GM21619 (cell line): ENCODE measurements around the gene CDH23.

Experiments
- ATAC-seq: cut with Tn5 transposase; IDR thresholded peaks from one replicate; pipeline ENCODE4 v1.9.1; 2021; ENCODE audit not compliant: unreplicated experiment

CDH23 gene

DNA sequence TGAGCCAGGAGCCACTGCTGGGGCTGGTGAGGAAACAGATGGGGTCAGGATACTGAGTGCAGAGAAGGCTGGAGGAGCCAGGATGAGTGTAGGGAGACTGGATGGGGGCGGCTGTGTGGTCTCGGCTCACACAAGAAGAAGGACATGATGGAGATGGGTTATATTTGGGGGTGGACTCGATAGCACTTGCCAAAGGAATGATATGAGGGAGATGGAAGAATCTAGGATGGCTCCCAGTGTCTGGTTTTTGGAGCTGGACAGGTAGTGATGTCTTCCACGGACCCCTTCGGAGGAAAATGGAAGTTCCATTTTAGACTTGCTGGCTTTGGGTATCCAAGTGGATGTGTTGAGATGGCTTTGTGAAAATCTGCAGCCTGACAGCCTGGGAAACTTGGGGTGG, 83.9 kb downstream of the CDH23 start:
- ATAC-seq: no peak

DNA sequence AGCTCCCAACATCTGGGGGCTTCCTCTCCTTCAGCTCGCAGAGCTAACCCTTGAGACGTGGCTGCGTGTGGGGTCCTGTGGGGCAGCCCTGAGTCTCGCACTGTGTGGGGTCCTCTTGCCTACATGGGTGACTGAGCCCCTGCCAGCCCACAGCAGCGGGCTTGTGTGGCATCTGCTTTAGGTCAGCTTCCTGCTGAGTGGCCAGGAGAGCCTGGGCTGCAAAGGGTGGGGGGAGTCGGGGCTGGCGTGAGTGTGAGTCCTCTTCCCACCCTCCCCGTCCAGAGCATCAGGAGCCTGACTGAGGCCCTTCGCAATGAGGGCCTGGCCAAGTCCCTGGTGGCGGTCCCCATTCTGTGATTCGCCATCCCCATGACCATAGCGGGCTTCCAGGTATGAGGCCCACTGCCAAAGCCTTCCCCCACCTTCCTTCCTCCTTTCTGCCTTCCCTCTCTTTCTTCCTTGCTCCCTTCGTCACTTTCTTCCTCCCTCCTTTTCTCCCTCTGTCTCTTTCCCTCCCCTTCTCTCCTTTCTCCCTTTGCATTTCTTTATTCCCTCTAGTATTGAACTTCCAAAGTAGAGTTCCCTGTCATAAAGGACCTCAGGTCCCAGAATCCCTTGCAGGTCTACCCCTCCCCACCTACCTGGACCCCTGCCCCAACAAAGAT, 85.2 kb downstream of the CDH23 start:
- no peak for ATAC-seq

DNA sequence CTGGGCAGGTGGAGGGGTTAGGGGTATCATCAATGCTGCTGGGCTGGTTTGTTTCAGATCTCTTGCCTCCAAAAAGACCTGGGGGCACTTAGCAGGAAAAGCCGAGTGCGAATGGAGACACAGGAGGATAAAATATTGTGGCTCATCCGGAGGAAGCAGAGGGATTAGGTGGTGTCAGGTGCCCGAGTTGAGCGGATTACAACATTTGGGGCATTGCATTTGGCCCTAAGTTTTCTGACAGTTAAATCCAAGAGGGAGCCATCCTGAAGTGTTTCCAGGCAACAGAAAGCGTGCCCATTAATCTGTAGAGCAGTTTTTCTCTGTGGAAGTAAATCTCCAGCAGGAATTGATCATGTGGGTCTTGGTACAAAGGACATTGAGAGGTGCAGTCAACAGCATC, 85.9 kb downstream of the CDH23 start:
- ATAC-seq: no peak

GRCh38 chr10:71483135-71483534, 86.4 kb downstream of the CDH23 start:
- no peak for ATAC-seq

DNA sequence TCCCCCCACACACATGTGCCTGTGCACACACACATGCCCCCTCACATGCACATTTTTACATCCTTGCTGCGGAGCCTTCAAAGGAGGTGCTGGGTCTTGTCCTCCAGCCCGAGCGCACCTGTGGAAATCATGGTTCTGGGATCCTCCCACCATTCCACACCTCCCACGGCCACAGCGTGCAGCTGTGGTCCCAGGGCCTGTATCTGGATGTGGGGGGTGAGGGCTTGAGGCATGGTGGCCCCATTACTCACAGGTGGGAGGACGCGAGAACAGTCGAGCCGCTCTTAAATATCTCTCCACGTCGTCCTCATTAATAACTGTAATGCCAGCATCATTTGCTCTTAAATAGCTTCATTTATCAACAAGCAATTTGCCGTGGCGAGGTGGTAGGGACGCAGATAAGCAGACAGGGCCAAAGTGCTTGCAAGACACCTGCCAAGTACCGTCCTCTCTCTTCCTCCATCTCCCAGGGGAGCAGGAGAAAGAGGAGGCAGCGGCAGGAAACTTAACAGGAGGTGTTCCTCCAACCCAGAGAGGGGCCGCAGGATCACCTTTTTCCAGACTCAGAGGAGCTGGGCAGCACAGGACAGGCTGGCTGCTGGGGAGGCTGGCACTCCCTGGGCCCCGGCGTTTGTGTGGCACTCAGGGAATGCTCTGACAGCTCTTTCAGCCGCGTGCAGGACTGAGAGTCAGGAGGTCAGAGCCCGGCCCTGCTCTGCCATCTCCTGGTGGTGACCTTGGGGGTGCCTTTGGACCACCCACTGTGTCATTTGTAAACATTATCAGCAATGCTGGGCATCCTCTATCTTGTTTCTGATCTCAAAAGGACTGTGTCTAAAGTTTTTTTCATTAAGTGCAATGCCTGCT, 87.4 kb downstream of the CDH23 start:
- ATAC-seq: no peak

DNA sequence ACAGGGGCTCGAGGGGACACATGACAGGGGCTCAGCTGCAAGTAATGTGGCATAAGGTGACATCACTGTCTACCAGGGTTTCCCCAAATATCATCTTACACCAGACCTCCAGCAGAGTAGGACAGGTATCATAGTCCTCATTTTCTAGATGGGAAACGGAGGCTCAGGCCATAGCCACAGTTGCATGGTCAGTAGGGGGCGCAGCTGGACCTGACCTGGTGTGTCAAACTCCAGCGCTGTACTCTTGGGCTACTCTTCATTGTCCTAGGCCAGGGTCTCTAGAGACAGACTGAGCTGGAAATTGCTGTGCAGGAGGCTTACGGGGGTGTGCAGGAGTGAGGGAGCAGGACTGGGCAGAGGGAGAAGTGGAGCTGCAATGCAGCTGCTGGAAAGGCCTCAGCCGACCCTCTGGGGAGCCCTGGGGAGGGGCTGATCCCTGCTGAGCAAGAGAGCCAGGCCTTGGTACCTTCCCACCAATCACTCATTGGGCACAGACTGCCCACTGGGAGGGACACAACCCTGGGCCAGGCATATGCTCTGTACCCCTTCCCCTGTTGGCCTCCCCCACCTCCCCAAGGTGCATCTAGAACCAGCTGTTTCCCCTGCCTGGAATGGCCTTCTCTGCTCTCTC, 89.9 kb downstream of the CDH23 start:
- ATAC-seq: no peak

GRCh38 chr10:71487726-71488125, 91.0 kb downstream of the CDH23 start:
- ATAC-seq: no peak

- ATAC-seq: no peak
Measured at GRCh38 chr10:71489077-71489476, 92.4 kb downstream of the CDH23 start.

- ATAC-seq: no peak
Measured at GRCh38 chr10:71492872-71493271, 96.2 kb downstream of the CDH23 start.

GRCh38 chr10:71493741-71494140, 97.0 kb downstream of the CDH23 start:
- ATAC-seq: no peak

DNA sequence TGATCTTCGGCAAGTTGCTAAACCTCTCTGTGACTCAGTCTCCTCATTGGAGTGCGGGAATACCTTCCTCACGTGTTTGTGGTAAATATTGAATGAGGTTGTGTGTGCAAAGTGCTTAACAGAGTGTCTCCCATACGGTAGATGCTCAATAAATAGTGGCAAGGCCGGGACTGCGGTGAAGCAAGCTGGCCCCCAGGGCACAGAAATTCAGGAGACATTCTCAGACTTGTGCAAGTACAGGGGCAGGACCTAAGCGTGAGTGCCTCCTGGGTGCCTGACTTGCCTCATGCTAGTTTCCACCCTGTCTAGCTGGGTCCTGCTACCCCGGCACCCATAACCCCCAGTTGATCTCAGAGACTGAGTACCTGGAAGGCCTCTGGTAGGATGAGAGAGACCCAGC, 97.8 kb downstream of the CDH23 start:
- no peak for ATAC-seq

DNA sequence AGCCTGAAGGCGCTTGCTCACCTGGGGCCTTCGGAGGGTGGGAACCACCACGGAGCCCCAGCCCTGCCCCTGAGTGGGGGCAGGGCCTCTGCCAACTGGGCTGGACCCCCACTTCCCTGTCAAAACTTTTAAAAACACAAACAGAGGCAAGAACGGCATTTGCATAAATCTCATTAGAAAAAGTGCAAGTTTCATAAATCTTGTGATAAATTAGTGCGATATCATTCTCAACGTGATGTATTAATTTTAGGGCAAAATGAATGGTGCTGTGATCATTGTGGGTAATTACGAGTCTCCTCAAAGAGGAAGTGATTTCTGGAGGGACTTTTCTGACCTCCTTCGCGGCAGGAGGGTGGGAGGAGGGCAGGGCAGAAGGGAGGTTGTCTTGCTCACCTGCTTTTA, 98.3 kb downstream of the CDH23 start:
- no peak for ATAC-seq

GRCh38 chr10:71496927-71497762, 100.4 kb downstream of the CDH23 start:
- no peak for ATAC-seq

- ATAC-seq: no peak
Measured at GRCh38 chr10:71497763-71498326, 101.1 kb downstream of the CDH23 start.

DNA sequence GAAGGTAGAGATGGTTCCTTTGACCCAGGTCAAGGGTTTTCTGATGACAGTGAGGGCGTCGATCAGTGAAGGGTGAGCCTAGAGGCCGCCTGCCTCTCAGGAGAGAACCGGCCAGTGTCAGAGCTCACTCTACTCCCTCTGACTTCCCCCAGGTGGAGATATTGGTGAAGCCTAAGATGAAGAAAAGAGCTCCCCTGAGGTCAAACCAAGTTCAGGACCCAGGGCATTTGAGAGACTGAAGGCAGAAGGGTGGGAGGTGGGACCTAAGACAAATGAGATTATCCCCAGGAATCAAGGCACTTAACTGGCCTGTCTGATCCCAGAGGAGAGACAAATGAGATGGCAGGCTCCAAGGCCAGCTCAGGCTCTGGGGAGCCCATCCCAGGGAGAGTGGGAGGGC, 104.7 kb downstream of the CDH23 start:
- ATAC-seq: no peak

DNA sequence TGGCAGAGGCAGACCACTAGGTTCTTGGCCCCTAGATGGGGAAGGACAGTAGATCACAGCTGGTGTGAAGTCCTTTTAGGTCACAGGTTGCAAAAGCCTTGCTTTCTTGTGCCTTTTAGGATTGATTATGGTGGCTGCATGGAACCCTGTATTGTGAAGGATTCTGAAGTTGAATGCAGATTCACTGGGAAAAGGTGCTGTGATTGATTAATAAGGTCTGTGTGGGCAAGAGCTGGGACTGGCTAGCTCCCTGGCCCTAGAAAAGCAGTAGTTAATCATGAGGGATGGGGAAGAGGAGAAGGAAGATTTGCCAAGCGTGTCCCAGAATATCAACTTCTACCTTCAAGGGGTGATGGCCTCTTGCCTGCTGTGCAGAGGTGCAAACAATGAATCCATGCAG, 105.5 kb downstream of the CDH23 start:
- ATAC-seq: no peak

DNA sequence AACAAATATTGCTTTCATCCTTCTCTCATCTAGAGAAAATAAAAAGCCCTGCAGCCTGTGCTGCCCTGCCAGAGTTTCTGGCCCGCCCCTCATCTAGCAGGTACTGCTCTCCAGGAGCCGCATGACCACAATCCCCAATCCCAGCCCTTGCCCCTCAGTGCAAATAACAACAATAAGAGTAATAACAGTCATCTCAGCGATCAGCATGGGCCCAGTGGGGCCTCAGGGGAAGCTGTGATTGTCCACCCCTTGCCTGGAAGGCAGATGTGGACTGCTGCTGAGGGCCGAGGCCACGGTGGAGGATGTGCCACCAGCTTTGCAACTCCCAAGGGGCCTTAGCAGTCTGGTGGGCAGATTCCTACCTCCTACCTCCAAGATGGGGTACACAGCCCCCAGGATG, 106.1 kb downstream of the CDH23 start:
- ATAC-seq: no peak

DNA sequence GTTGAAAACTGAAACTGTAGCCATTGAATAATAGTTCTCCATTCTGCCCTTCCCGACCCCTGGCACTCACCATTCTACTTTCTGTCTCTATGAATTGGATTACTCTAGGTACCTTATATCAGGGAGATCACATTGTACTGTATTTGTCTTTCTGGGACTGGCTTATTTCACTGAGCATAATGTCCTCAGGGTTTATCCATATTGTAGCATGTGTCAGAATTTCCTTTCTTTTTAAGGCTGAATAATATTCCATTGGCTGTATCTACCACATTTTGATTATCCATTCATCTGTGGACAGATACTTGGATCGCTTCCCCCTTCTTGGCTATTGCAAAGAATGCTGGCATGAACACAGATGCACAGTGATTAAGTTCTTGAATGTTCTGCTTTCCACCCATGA, 107.4 kb downstream of the CDH23 start:
- ATAC-seq: no peak

DNA sequence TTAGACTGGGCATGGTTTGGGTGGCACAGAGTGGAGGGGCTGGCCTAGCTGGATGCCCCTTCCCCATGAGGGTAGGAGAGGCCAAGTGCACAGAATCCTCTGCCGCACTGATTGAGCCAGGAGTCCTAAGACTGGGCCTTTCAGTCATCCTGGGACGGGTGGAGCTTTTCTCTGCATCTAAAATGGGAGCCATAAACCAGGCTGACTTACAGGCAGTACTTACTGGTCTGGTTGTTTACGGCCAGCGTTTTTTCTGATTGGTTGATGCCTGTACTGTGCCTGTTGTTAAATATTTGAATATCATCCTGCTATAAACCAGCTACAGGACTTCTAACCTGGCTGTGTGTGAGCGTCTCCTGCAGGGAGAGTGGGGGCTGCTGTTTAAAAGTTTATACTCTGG, 107.8 kb downstream of the CDH23 start:
- no peak for ATAC-seq

DNA sequence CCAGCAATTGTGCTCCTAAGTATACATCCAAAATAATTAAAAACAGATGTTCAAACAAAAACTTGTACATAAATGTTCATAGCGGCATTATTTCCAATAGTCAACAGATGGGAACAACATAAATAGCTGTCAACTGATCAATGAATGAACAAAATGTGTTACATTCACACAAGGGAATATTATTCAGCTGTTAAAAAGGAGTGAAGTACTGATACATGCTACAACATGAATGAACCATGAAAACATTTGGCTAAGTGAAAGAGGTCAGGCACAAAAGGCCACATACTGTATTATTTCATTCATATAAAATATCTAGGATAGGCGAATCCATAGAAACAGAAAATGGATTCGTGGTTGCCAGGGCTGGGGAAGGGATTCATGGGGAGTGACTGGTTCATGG, 109.1 kb downstream of the CDH23 start:
- ATAC-seq: no peak

- ATAC-seq: no peak
Measured at GRCh38 chr10:71509444-71509843, 112.7 kb downstream of the CDH23 start.
